Suppressor macrophage treated with lipopolysaccharide for 1 hour (primary cell): ENCODE results near the gene PRDM11.
A peak's percentile ranks its signal among the peaks of the same experiment; 100 is the strongest.
"Not testable (repeated sequence)": the region's sequence is repeated elsewhere in the genome, so short reads cannot be mapped to it uniquely, and the experiment has no call there.

Experiments used
- DNase-seq, 3 donors: peaks; one replicate each; pipeline ENCODE4 v3.0.0-alpha.2; 2020 to 2022

The PRDM11 gene

GRCh38 chr11:45146072-45147016 is at the start of gene PRDM11:
Gene PRDM11, plus strand, starts transcription at chr11:45146639. Its CDS starts 35,128 bp downstream, at chr11:45181767.
- peak; percentile 75 to 88 (median 81) for DNase-seq

DNA sequence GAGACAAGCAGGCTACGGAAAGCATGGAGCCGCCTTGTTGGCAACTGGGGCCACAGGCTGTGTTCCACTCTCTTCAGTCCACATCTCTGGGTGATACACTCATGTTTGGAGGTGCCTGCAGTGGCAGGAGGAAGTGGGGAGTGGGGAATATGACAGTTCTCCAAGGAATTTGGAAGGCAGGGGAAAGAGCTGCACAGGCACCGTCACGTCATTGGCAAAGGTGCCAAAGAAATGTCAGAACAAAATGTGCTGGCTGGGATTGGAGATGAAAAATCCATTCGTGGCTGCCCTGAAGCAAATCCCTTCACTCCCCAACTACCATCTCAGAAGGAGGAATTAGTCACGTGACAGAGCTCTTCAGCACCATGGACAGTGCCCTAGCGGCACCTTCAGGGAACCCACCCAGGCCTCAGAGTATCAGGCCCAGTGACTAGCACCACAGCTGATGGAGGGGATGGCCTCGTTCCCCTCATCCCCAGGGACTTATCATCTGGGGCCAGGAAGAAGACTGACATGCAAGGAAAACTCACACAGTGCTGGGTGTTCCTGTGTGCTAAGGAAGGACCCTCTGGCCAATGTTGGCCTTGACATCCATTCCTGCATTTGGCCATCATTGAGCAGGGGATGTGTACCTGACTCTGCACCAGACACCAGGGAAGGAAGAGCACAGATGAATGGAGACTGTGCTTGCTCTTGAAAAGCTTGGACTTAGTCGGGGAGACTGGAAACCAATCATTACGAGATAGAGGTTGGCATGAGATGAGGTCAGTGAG is 48.5 kb upstream of the PRDM11 start:
- peak; percentile 61 to 71 (median 61) for DNase-seq

DNA sequence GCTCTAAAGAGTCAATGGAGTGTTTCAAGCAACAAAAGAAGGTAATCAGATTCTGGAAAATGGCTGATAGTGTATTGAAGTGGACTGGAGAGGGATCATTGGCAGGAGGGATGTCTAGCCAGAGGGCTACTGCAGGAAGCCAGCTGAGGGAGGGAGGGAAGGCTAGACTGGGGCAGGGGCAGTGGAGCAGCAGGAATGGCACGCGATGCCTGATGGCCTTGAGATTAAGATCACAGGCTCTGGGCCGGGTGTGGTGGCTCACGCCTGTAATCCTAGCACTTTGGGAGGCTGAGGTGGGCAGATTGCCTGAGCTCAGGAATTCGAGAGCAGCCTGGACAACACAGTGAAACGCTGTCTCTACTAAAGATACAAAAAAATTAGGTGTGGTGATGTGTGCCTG is 47.5 kb upstream of the PRDM11 start:
- no peak for DNase-seq

DNA sequence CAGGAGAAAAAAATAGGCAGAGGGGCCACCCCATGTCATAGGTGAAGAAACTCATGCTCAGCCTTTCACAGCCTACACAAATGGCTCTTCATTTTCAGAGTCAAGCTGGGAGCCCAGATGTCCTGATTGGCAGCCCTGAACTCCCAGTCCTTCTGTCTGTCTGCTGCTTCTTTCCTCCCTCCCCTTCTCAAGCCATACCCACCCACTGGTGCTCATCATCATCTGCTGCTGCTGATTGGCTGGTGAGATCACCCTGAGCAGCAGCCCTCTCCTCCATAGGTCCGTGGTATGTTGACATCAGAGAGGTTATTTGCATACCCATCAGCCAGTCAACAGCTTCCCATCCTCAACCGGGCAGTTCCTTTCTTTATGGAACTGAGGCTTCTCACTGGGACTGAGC is 46.1 kb upstream of the PRDM11 start:
- peak; percentile 62 to 79 (median 66) for DNase-seq

DNA sequence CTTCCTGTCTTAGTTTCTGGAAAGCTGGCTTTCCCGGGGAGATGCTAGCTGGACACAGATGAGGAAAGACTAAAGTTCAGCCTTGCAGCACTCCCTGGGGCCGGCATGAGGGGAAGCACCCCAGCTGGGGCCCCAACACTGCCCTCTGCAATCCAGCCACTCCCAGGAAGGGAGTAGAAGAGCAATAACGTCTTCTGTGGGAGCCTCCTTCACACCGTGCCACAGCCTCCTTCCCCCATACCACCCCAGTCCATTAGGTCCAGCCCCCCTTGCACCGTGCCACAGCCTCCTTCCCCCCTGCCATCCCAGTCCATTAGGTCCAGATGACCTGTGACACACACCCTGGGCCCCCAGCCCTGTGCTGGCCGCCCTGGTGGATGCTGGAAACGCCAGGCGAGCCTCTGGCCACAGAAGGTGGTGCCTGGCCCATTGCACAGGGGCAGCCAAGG is 44.1 kb upstream of the PRDM11 start:
- no peak for DNase-seq

GRCh38 chr11:45102810-45103621 is 43.4 kb upstream of the PRDM11 start:
- peak; percentile 70 to 83 (median 75) for DNase-seq

GRCh38 chr11:45104006-45104789 is 42.2 kb upstream of the PRDM11 start:
- no peak for DNase-seq

GRCh38 chr11:45104790-45105084 is 41.7 kb upstream of the PRDM11 start:
- no peak for DNase-seq

- peak; percentile 75 to 86 (median 82) for DNase-seq
Observed at GRCh38 chr11:45105233-45105983, 41.0 kb upstream of the PRDM11 start.

DNA sequence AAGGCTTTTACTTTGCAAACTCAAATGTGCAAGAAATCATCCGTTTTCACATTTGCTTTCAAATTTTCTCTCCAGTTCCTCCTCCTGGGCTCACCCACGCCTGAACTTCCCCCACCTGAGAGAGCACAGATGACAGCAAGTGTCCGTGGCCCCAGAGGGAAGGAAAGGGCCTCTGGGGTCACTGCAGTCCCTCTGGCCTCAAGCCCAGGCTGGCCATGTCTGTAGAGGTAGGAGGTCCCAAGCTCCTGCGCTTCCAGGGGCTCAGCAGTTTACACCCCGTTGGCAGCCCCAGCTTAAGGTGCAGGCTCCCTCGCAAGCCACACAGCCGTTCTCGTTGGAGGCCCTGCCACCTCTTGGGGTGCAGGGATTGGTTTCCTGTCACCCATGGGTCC is 40.5 kb upstream of the PRDM11 start:
- peak in 1 of 3 donors; percentile 30 for DNase-seq

- DNase-seq, result no peak
Observed at GRCh38 chr11:45106440-45106839, 40.0 kb upstream of the PRDM11 start.

DNA sequence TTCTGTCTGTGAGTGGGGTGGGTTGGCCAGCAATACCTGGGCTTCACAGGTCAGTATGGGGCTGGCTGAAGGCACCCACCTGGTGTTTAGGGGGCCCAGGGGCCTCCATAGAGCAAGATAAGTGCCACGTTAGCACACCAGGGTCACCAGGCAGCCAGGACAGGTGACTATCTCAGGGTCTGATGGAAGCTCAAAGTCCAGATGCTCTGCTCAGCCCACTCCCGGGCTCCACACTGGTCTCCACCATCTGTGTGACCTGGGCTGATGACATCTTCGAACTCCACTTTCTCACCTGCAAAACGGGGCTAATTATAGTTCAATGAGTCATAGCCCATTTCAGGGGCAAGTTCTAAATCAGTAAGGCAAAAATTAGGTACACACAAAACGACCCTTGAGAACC is 39.4 kb upstream of the PRDM11 start:
- DNase-seq, result no peak

DNA sequence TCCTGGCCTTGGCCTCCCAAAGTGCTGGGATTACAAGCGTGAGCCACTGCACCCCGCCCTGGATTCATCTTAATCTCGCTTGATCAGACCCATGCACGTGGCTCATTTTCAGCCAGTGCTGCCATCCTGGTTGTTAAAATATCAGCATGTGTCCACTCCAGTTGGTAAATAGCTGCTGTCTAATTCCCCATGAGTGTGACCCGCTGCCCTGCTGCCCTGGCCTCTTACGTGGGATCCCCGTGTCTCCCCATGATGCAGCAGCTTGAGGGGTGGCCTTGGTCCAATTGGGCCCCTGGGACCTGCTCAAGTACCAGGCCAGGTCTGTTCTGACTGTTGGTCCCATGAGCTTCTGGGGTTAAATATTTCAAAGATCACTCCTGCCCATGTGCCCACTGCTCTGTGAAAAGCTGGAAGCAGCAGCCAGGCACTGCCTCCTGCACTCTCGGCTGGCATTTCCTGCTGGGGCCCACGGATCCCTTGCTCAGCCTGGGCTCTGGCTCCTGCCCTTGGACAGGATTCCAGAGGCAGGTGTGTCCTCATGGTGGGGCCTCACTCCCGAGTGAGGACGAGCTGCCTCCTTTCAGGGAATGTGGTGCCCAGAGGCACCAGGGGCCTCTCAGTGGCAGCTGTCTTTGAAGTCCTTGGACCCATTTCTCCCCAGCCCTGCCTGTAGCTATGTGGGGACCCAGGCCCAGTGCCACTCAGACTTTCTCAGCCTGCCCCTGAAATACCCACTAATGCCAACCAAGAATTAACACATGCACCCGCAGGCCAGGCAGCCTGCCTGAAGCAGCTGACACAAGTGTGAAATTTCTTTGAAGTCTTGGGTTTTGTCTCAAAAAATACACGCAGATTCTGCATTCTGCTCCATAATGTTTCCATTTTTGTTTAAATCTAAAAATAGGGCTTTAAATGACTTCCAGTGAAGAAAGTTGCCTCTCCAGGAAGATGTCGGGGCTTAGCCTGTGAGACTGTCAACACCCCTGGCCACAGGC is 38.1 kb upstream of the PRDM11 start:
- no peak for DNase-seq

GRCh38 chr11:45109400-45109799 is 37.0 kb upstream of the PRDM11 start:
- no peak for DNase-seq

- peak; percentile 72 to 90 (median 80) for DNase-seq
Observed at GRCh38 chr11:45110562-45110961, 35.9 kb upstream of the PRDM11 start.

GRCh38 chr11:45113807-45114206 is 32.6 kb upstream of the PRDM11 start:
- DNase-seq, result peak in 2 of 3 donors; percentile 28 to 41

DNA sequence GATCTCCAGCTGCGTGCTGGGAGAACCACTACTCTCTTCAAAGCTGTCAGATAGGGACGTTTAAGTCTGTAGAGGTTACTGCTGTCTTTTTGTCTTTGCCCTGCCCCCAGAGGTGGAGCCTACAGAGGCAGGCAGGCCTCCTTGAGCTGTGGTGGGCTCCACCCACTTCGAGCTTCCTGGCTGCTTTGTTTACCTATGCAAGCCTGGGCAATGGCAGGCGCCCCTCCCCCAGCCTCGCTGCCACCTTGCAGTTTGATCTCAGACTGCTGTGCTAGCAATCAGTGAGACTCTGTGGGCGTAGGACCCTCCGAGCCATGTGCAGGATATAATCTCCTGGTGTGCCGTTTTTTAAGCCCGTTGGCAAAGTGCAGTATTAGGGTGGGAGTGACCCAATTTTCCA is 18.6 kb upstream of the PRDM11 start:
- not testable (repeated sequence) for DNase-seq

GRCh38 chr11:45133878-45134277 is 12.6 kb upstream of the PRDM11 start:
- DNase-seq, result no peak

DNA sequence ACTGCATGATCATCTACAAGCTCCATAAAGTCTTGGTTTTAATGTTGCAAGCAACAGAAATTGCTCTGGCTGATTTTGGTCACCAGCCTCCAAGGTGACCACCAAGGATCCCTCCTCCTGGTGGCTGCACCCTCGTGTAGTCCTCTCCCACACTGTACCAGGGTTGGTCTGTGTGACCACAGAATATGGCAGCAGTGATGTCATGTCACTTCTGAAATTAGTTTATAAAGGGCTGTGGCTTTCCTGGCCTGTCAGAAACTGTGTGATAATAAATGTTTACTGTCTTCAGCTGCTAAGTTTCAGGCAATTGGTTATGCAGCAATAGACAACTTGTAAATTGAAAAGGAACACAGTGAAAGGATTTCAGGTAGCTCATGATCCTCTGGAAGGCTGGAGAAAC is 5.3 kb upstream of the PRDM11 start:
- no peak for DNase-seq

- DNase-seq, result no peak
Observed at GRCh38 chr11:45141631-45142030, 4.8 kb upstream of the PRDM11 start.
